H9 (cell line): ENCODE measurements around the gene TRPC4AP. TPM values are rescaled to one million over a fixed set of nuclear protein-coding genes. Genes with fewer than 3 reads are reported as not detected.
A peak's percentile ranks its signal among the peaks of the same experiment; 100 is the strongest.

Source experiments
- DNase-seq: peaks from one replicate; pipeline ENCODE4 v3.0.0-alpha.2; 2017
- H2AFZ ChIP-seq: one replicate; pipeline ENCODE4 v1.6.1; 2013; ENCODE audit warnings: mild to moderate bottlenecking, low read length, control low read depth, moderate library complexity
- H2AK5ac ChIP-seq: 2 replicates; pipeline ENCODE4 v1.6.1; 2013; ENCODE audit warnings: low read length, control low read depth, mixed read lengths; ENCODE audit not compliant: insufficient read length
- H2BK120ac ChIP-seq: one replicate; pipeline ENCODE4 v1.6.1; 2013; ENCODE audit warnings: low read depth, mild to moderate bottlenecking, low read length, control low read depth, inconsistent platforms; ENCODE audit not compliant: poor library complexity, severe bottlenecking
- H2BK12ac ChIP-seq: 2 replicates; pipeline ENCODE4 v1.6.1; 2013; ENCODE audit warnings: low read length, control low read depth, mixed read lengths, low read depth; ENCODE audit not compliant: insufficient read length
- H2BK15ac ChIP-seq: 2 replicates; pipeline ENCODE4 v1.6.1; 2013; ENCODE audit warnings: low read depth, low read length, control low read depth
- H2BK20ac ChIP-seq: one replicate; pipeline ENCODE4 v1.6.1; 2013; ENCODE audit warnings: low read depth, mild to moderate bottlenecking, low read length, control low read depth, inconsistent platforms; ENCODE audit not compliant: poor library complexity, severe bottlenecking
- H2BK5ac ChIP-seq: 2 replicates; pipeline ENCODE4 v1.6.1; 2013; ENCODE audit warnings: low read length, control low read depth, mixed read lengths; ENCODE audit not compliant: insufficient read length
- H3K14ac ChIP-seq: 2 replicates; pipeline ENCODE4 v1.6.1; 2013; ENCODE audit warnings: low read length, control low read depth; ENCODE audit not compliant: insufficient read depth
- H3K18ac ChIP-seq: 2 replicates; pipeline ENCODE4 v1.6.1; 2013; ENCODE audit warnings: low read depth, mild to moderate bottlenecking, mixed read lengths, low read length, control low read depth; ENCODE audit not compliant: insufficient read length
- H3K23ac ChIP-seq: 2 replicates; pipeline ENCODE4 v1.6.1; 2013; ENCODE audit warnings: low read length, control low read depth, mixed read lengths, low read depth; ENCODE audit not compliant: insufficient read length
- H3K23me2 ChIP-seq: 2 replicates; pipeline ENCODE4 v1.6.1; 2013; ENCODE audit warnings: low read depth, mild to moderate bottlenecking, mixed read lengths, low read length, control low read depth; ENCODE audit not compliant: insufficient read length, poor library complexity, severe bottlenecking
- H3K27ac ChIP-seq: 2 replicates; pipeline ENCODE4 v1.5.1; 2013; ENCODE audit warnings: low read length, control low read depth, mixed read lengths, low read depth; ENCODE audit not compliant: insufficient read length
- H3K27me3 ChIP-seq: 2 replicates; pipeline ENCODE4 v1.6.1; 2013; ENCODE audit warnings: low read length, control low read depth, inconsistent platforms; ENCODE audit not compliant: insufficient read depth
- H3K4ac ChIP-seq: 2 replicates; pipeline ENCODE4 v1.6.1; 2013; ENCODE audit warnings: low read depth, mild to moderate bottlenecking, control low read depth, inconsistent platforms, low read length, moderate library complexity
- H3K4me1 ChIP-seq: 2 replicates; pipeline ENCODE4 v1.6.1; 2013; ENCODE audit warnings: low read length, control low read depth, inconsistent platforms; ENCODE audit not compliant: insufficient read depth
- H3K4me2 ChIP-seq: 2 replicates; pipeline ENCODE4 v1.6.1; 2013; ENCODE audit warnings: low read length, control low read depth, mixed read lengths; ENCODE audit not compliant: insufficient read length, insufficient read depth
- H3K56ac ChIP-seq: 2 replicates; pipeline ENCODE4 v1.6.1; 2013; ENCODE audit warnings: low read depth, mild to moderate bottlenecking, mixed read lengths, low read length, control low read depth; ENCODE audit not compliant: insufficient read length
- H3K79me1 ChIP-seq: 2 replicates; pipeline ENCODE4 v1.6.1; 2013; ENCODE audit warnings: low read depth, mild to moderate bottlenecking, moderate library complexity, low read length, control low read depth, inconsistent platforms; ENCODE audit not compliant: insufficient read depth, poor library complexity, severe bottlenecking
- H3K79me2 ChIP-seq: 2 replicates; pipeline ENCODE4 v1.6.1; 2013; ENCODE audit warnings: low read length, control low read depth, inconsistent platforms; ENCODE audit not compliant: insufficient read depth
- H3K9ac ChIP-seq: 2 replicates; pipeline ENCODE4 v1.6.1; 2013; ENCODE audit warnings: low read length, control low read depth, mixed read lengths; ENCODE audit not compliant: insufficient read length; ENCODE audit errors: extremely low read depth
- H3K9me3 ChIP-seq: one replicate; pipeline ENCODE4 v1.6.1; 2013; ENCODE audit warnings: low read depth, low read length, inconsistent platforms; ENCODE audit not compliant: control insufficient read depth
- H3T11ph ChIP-seq: one replicate; pipeline ENCODE4 v1.6.1; 2013; ENCODE audit warnings: mild to moderate bottlenecking, low read length, control low read depth, inconsistent platforms
- H4K20me1 ChIP-seq: one replicate; pipeline ENCODE4 v1.6.1; 2013; ENCODE audit not compliant: control insufficient read depth, insufficient read length, insufficient read depth
- H4K5ac ChIP-seq: 2 replicates; pipeline ENCODE4 v1.6.1; 2013; ENCODE audit warnings: low read depth, mild to moderate bottlenecking, mixed read lengths, low read length, control low read depth; ENCODE audit not compliant: insufficient read length
- H4K8ac ChIP-seq: replicated peaks from 2 replicates; pipeline ENCODE4 v1.6.1; 2013; ENCODE audit warnings: low read length, control low read depth, mixed read lengths, low read depth; ENCODE audit not compliant: insufficient read length
- H4K91ac ChIP-seq: 2 replicates; pipeline ENCODE4 v1.6.1; 2013; ENCODE audit warnings: low read depth, mild to moderate bottlenecking, moderate library complexity, mixed read lengths, low read length, control low read depth; ENCODE audit not compliant: insufficient read length
- H3K27ac Mint-ChIP-seq, 3 experiments: 2 replicates in 2 of 3; 3 replicates in 1 of 3; pipeline ENCODE4 v1.8.0; 2020 to 2021; ENCODE audit warnings: mixed read lengths in 3 of 3, mild to moderate bottlenecking in 1 of 3, moderate library complexity in 1 of 3
- H3K27me3 Mint-ChIP-seq: 2 replicates; pipeline ENCODE4 v1.8.0; 2021; ENCODE audit warnings: low read depth, mild to moderate bottlenecking, moderate library complexity, mixed read lengths
- H3K36me3 Mint-ChIP-seq, 3 experiments: 2 replicates in 2 of 3; 3 replicates in 1 of 3; pipeline ENCODE4 v1.8.0; 2020 to 2021; ENCODE audit warnings: low read depth in 3 of 3, mixed read lengths in 3 of 3; ENCODE audit not compliant: insufficient read depth in 1 of 3
- H3K4me1 Mint-ChIP-seq, 2 experiments: 2 replicates each; pipeline ENCODE4 v1.8.0; 2020; ENCODE audit warnings: mixed read lengths in 2 of 2
- H3K4me3 Mint-ChIP-seq, 2 experiments: 2 replicates in 1 of 2; 3 replicates in 1 of 2; pipeline ENCODE4 v1.8.0; 2020 to 2021; ENCODE audit warnings: mild to moderate bottlenecking in 2 of 2, mixed read lengths in 2 of 2, moderate library complexity in 1 of 2
- H3K9me3 Mint-ChIP-seq, 2 experiments: 2 replicates in 1 of 2; 3 replicates in 1 of 2; pipeline ENCODE4 v1.8.0; 2020; ENCODE audit warnings: mild to moderate bottlenecking in 2 of 2, mixed read lengths in 2 of 2, moderate library complexity in 1 of 2
- CTCF ChIP-seq: fragments of 200-600 bp; sonication (generic); conservative IDR thresholded peaks from 3 replicates; pipeline ENCODE4 v1.8.0; 2021; ENCODE audit warnings: antibody characterized with exemption, mild to moderate bottlenecking
- WGBS: extraction: QIAGEN DNeasy Blood & Tissue Kit; methylation state at CpG from one replicate; pipeline ENCODE4 v1.1.7; 2013; ENCODE audit warnings: missing lambda C conversion rate, low lambda C conversion rate, mixed read lengths; ENCODE audit not compliant: insufficient read length; ENCODE audit errors: extremely low coverage; 5-methylcytosine and 5-hydroxymethylcytosine counted together
- total RNA-seq: library from RNA; stranded (reverse); gene quantifications from 2 replicates; pipeline ENCODE4 v1.2.1, GENCODE V29; 2021

The TRPC4AP gene
- total RNA-seq, 1 experiment from 2014 or later: 93.9 TPM

- H3K4me2 ChIP-seq: no peak overlapping the region
- H3K27me3 ChIP-seq: no peaks in the 10 kb centered on the region
- no peak overlapping the region for H3K14ac ChIP-seq
- H3K23me2 ChIP-seq: no peaks in the 10 kb centered on the region
- H2BK12ac ChIP-seq: no peak overlapping the region
- H3K18ac ChIP-seq: no peak overlapping the region
- TF ChIP-seq CTCF: no peak
- H3K4me1 Mint-ChIP-seq: no peaks in the 10 kb centered on the region
- no peak overlapping the region for H2BK20ac ChIP-seq
- H2BK120ac ChIP-seq: no peak overlapping the region
- no peaks in the 10 kb centered on the region for H3K4me1 ChIP-seq
- H2AFZ ChIP-seq: no peak overlapping the region
- no peak overlapping the region for H3K27ac ChIP-seq
- peaks cover 19 to 39% (median 39%) of the 10 kb centered on the region in 3 experiments; a peak in 6 of 7 replicates for H3K36me3 Mint-ChIP-seq
- no peak overlapping the region for H3K4me3 Mint-ChIP-seq
- H2BK15ac ChIP-seq: no peak overlapping the region
- no peak overlapping the region for H4K5ac ChIP-seq
- no peak overlapping the region for H3K56ac ChIP-seq
- no peak overlapping the region for H3K23ac ChIP-seq
- no peak for DNase-seq
- no CpG with 5 or more reads among the region's 1 CpG for WGBS
- no peaks in the 10 kb centered on the region for H3K79me1 ChIP-seq
- H3K9ac ChIP-seq: no peak overlapping the region
- H3K4ac ChIP-seq: no peak overlapping the region
- H3K27ac Mint-ChIP-seq: peak overlapping the region in 1 of 3 experiments; percentile 11; a peak in 3 of 7 replicates
- H2BK5ac ChIP-seq: no peak overlapping the region
- no peak overlapping the region for H4K91ac ChIP-seq
- H3T11ph ChIP-seq: no peak overlapping the region
- H3K79me2 ChIP-seq: no peaks in the 10 kb centered on the region
- H3K27me3 Mint-ChIP-seq: no peaks in the 10 kb centered on the region
- H2AK5ac ChIP-seq: no peak overlapping the region
- no peaks in the 10 kb centered on the region for H3K9me3 Mint-ChIP-seq
- H4K20me1 ChIP-seq: no peaks in the 10 kb centered on the region
- no peak overlapping the region for H4K8ac ChIP-seq
- H3K9me3 ChIP-seq: no peaks in the 10 kb centered on the region
These were observed 53.5 kb downstream of the TRPC4AP start for GRCh38 chr20:35039146-35039545.
